ENCODE results near the gene ATXN2. TPM values are rescaled to one million over a fixed set of nuclear protein-coding genes. Genes with fewer than 3 reads are reported as not detected.

The ATXN2 gene
- total RNA-seq, 3 donors from 2014 or later = 36.6 to 66.2 (median 64.0) TPM

DNA sequence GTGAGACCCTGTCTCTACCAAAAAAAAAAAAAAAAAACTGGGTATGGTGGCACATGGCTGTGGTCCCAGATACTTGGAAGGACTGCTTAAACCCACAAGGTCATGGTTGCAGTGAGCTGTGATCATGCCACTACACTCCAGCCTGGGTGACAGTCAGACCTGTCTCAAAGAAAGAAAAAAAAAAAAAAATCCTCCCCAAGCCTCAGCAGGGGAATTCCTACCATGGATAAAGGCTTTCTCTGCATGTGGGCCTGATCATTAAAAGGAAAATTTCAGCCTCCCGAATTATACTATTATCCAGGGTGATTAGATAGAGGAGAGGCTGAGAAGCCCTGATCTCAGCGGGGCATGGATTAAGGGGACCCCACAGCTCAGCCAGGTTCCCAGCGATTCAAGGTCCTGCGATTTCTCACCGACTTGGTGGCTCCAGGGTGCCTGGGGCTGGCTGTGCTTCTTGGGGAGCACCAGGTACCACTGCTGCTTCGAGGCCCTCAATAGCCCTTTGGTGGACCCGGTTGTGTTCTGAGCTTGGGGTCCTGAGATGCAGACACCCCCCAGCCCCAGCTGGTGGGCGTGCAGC, 187.8 kb downstream of the ATXN2 start:
- peak overlapping the region; percentile 71 to 83 for H3K27ac ChIP-seq
- H3K4me1 ChIP-seq = peaks cover 11 to 19% of the 10 kb centered on the region in 2 donors
- H3K4me3 ChIP-seq = no peak overlapping the region
- intact Hi-C loops (cut with DNase I; ENCODE audit: low total_unique reads) = no loop called here
- TF ChIP-seq POLR2AphosphoS5 (IDR thresholded peaks at IDR 0.05) (no peak), POLR2A (IDR thresholded peaks at IDR 0.05) (no peak), CTCF (IDR thresholded peaks at IDR 0.05) (no peak)
- no peaks in the 10 kb centered on the region for H3K9me3 ChIP-seq
- no peaks in the 10 kb centered on the region for H3K36me3 ChIP-seq
- no peaks in the 10 kb centered on the region for H3K27me3 ChIP-seq
- no peak for DNase-seq (ENCODE audit: low spot score in 2 of 2)

DNA sequence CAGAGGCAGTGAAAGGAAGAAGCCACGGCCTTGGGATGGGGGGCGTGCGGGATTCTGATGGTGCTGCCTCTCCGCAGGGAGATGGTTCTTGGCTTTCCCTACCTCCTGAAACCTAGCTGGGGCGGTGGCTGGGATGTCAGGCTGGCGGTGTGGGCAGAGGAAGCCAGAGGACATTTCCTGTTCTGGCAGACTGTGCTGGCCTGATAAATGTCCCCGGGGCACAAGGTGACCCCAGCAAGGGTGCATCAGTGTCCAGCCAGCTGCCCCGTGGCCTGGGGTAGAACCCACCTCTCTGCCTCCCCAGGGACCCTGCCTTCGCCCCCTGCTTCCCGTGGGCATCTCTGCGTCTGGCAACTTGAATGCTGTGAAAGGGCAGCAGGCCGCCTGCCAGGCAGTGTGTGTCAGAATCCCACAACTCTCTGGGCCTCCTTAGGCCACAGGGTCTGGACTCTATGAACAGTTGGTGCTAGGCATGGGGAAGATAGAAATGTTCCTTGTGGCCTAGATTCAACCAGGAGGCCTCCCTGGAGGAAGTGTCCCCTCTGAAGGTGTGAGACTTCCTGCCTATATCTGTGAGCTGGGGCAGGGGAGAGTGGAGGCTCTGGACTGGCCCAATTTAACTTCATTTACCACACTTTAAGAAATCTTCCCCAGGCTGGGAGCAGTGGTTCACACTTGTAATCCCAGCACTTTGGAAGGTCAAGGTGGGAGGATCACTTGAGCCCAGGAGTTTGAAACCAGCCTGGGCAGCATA, 188.5 kb downstream of the ATXN2 start:
- peak overlapping the region; percentile 83 to 89 for H3K27ac ChIP-seq
- TF ChIP-seq POLR2AphosphoS5 (IDR thresholded peaks at IDR 0.05) (no peak), CTCF (IDR thresholded peaks at IDR 0.05) (no peak), POLR2A (IDR thresholded peaks at IDR 0.05) (no peak)
- DNase-seq (ENCODE audit: low spot score in 2 of 2) = no peak
- no peaks in the 10 kb centered on the region for H3K27me3 ChIP-seq
- H3K36me3 ChIP-seq = no peaks in the 10 kb centered on the region
- H3K4me1 ChIP-seq = peaks cover 11 to 19% of the 10 kb centered on the region in 2 donors
- intact Hi-C loops (cut with DNase I; ENCODE audit: low total_unique reads) = no loop called here
- no peaks in the 10 kb centered on the region for H3K9me3 ChIP-seq
- H3K4me3 ChIP-seq = peak overlapping the region in 1 of 3 donors; percentile 51

DNA sequence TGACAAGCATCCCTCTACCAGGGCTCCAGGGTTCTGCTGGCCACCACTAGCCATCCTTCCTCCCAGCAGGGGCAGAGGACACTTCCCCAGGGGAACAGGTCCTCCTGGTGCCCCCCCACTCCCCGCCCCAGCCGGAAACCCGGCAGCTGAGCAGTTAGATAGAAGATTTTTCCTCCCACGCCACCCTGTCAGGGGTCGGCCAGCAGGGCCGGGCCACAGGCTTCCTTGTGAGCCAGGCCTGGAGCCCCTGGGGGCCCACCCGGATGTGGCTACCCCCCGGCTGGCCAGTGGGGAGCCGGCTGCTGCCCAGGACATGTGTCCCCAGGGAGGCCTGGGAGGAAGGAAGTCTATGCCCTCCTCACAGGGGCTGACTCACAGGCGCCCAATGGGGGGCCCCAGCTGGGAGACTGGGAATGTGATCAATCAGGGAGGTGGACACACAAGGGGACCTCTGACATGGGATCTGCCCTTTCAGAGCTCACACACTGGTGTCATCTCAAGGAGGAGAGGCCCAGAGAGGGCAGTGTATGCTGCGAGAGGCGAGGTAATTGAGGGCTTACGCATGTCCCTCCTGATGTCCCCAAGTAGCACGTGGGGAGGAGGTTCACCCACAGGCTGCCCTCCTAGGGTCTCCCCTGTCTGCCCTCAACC, 189.2 kb downstream of the ATXN2 start:
- H3K27ac ChIP-seq = peak overlapping the region; percentile 83 to 89
- H3K4me3 ChIP-seq = peak overlapping the region in 2 of 3 donors; percentile 13 to 51
- H3K4me1 ChIP-seq = peaks cover 11 to 19% of the 10 kb centered on the region in 2 donors
- no peaks in the 10 kb centered on the region for H3K27me3 ChIP-seq
- TF ChIP-seq CTCF (IDR thresholded peaks at IDR 0.05) = no peak
- TF ChIP-seq POLR2AphosphoS5 (IDR thresholded peaks at IDR 0.05) = peak in 1 of 3 donors; percentile 24
- no peak for TF ChIP-seq POLR2A (IDR thresholded peaks at IDR 0.05)
- intact Hi-C loops (cut with DNase I; ENCODE audit: low total_unique reads) = no loop called here
- no peak for DNase-seq (ENCODE audit: low spot score in 2 of 2)
- H3K9me3 ChIP-seq = no peaks in the 10 kb centered on the region
- H3K36me3 ChIP-seq = no peaks in the 10 kb centered on the region

- intact Hi-C loops (cut with DNase I; ENCODE audit: low total_unique reads) = no loop called here
- Histone ChIP-seq H3K27me3 (no peaks in the 10 kb centered on the region), H3K27ac (peak overlapping the region; percentile 83 to 89), H3K4me3 (peak overlapping the region in 2 of 3 donors; percentile 13 to 51), H3K36me3 (no peaks in the 10 kb centered on the region), H3K9me3 (no peaks in the 10 kb centered on the region), H3K4me1 (peaks cover 11 to 19% of the 10 kb centered on the region in 2 donors)
- no peak for DNase-seq (ENCODE audit: low spot score in 2 of 2)
- TF ChIP-seq POLR2A (IDR thresholded peaks at IDR 0.05) (no peak), CTCF (IDR thresholded peaks at IDR 0.05) (no peak), POLR2AphosphoS5 (IDR thresholded peaks at IDR 0.05) (no peak)
These were observed 189.7 kb downstream of the ATXN2 start for GRCh38 chr12:111409403-111409779.

All from breast epithelium (tissue), 4 donors.